ENCODE data around the gene CXCL11.
"Not testable (repeated sequence)": the region's sequence is repeated elsewhere in the genome, so short reads cannot be mapped to it uniquely, and the experiment has no call there.

CXCL11 gene

GRCh38 chr4:76059750-76060149 lies 23.9 kb upstream of the CXCL11 start:
- Histone ChIP-seq H3K27me3 (ENCODE audit: control insufficient read depth, insufficient read depth, low read length) (peaks cover 3% of the 10 kb centered on the region), H3K4me1 (ENCODE audit: control insufficient read depth, insufficient read depth, low read length) (no peaks in the 10 kb centered on the region), H3K36me3 (ENCODE audit: control insufficient read depth, insufficient read depth, low read length) (no peaks in the 10 kb centered on the region), H3K4me3 (ENCODE audit: low read length) (no peak overlapping the region), H3K27ac (ENCODE audit: low read depth, low read length) (no peak overlapping the region), H3K9ac (ENCODE audit: low read length) (no peak overlapping the region)

GRCh38 chr4:76058888-76059426 lies 23.1 kb upstream of the CXCL11 start:
- no peaks in the 10 kb centered on the region for H3K4me1 ChIP-seq (ENCODE audit: control insufficient read depth, insufficient read depth, low read length)
- H3K4me3 ChIP-seq (ENCODE audit: low read length), result no peak overlapping the region
- H3K27me3 ChIP-seq (ENCODE audit: control insufficient read depth, insufficient read depth, low read length), result peaks cover 3% of the 10 kb centered on the region
- no peak overlapping the region for H3K9ac ChIP-seq (ENCODE audit: low read length)
- no peaks in the 10 kb centered on the region for H3K36me3 ChIP-seq (ENCODE audit: control insufficient read depth, insufficient read depth, low read length)
- no peak overlapping the region for H3K27ac ChIP-seq (ENCODE audit: low read depth, low read length)

- peaks cover 3% of the 10 kb centered on the region for H3K27me3 ChIP-seq (ENCODE audit: control insufficient read depth, insufficient read depth, low read length)
- H3K4me1 ChIP-seq (ENCODE audit: control insufficient read depth, insufficient read depth, low read length), result no peaks in the 10 kb centered on the region
- H3K36me3 ChIP-seq (ENCODE audit: control insufficient read depth, insufficient read depth, low read length), result no peaks in the 10 kb centered on the region
- no peak overlapping the region for H3K9ac ChIP-seq (ENCODE audit: low read length)
- no peak overlapping the region for H3K4me3 ChIP-seq (ENCODE audit: low read length)
- H3K27ac ChIP-seq (ENCODE audit: low read depth, low read length), result no peak overlapping the region
Measured at GRCh38 chr4:76058302-76058701, 22.4 kb upstream of the CXCL11 start.

DNA sequence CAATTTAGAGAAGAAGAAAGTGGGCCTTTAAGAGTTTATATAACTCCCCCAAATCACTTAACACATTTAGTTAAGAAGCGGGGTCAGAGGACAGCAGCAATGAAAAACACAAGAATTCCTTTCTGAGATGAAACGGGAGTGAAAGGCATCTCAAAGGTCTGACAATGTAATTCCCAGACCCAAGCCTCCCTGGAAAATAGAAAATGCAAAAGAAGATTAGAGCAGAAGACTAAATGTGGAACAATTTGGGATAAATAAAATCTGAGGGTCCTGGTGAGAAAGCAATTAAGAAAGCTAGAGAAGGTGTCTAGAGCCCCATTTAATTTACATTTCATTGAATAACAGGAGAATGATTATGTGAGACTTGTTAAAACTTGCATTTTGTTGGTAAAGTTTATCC lies 19.6 kb upstream of the CXCL11 start:
- Histone ChIP-seq H3K36me3 (ENCODE audit: control insufficient read depth, insufficient read depth, low read length) (no peaks in the 10 kb centered on the region), H3K27ac (ENCODE audit: low read depth, low read length) (no peak overlapping the region), H3K4me1 (ENCODE audit: control insufficient read depth, insufficient read depth, low read length) (no peaks in the 10 kb centered on the region), H3K27me3 (ENCODE audit: control insufficient read depth, insufficient read depth, low read length) (peaks cover 3% of the 10 kb centered on the region), H3K4me3 (ENCODE audit: low read length) (no peak overlapping the region), H3K9ac (ENCODE audit: low read length) (no peak overlapping the region)

- Histone ChIP-seq H3K27me3 (ENCODE audit: control insufficient read depth, insufficient read depth, low read length) (peaks cover 3% of the 10 kb centered on the region), H3K36me3 (ENCODE audit: control insufficient read depth, insufficient read depth, low read length) (no peaks in the 10 kb centered on the region), H3K4me3 (ENCODE audit: low read length) (no peak overlapping the region), H3K9ac (ENCODE audit: low read length) (no peak overlapping the region), H3K4me1 (ENCODE audit: control insufficient read depth, insufficient read depth, low read length) (no peaks in the 10 kb centered on the region), H3K27ac (ENCODE audit: low read depth, low read length) (no peak overlapping the region)
Measured at GRCh38 chr4:76055016-76055415, 19.1 kb upstream of the CXCL11 start.

- Histone ChIP-seq H3K27me3 (ENCODE audit: control insufficient read depth, insufficient read depth, low read length) (peaks cover 3% of the 10 kb centered on the region), H3K36me3 (ENCODE audit: control insufficient read depth, insufficient read depth, low read length) (no peaks in the 10 kb centered on the region), H3K4me3 (ENCODE audit: low read length) (no peak overlapping the region), H3K4me1 (ENCODE audit: control insufficient read depth, insufficient read depth, low read length) (no peaks in the 10 kb centered on the region), H3K27ac (ENCODE audit: low read depth, low read length) (no peak overlapping the region), H3K9ac (ENCODE audit: low read length) (no peak overlapping the region)
Measured at GRCh38 chr4:76053730-76054129, 17.9 kb upstream of the CXCL11 start.

GRCh38 chr4:76050560-76051050 lies 14.7 kb upstream of the CXCL11 start:
- H3K27ac ChIP-seq (ENCODE audit: low read depth, low read length); H3K27me3 ChIP-seq (ENCODE audit: control insufficient read depth, insufficient read depth, low read length); H3K36me3 ChIP-seq (ENCODE audit: control insufficient read depth, insufficient read depth, low read length); H3K4me3 ChIP-seq (ENCODE audit: low read length); H3K4me1 ChIP-seq (ENCODE audit: control insufficient read depth, insufficient read depth, low read length); H3K9ac ChIP-seq (ENCODE audit: low read length): not testable (repeated sequence)

DNA sequence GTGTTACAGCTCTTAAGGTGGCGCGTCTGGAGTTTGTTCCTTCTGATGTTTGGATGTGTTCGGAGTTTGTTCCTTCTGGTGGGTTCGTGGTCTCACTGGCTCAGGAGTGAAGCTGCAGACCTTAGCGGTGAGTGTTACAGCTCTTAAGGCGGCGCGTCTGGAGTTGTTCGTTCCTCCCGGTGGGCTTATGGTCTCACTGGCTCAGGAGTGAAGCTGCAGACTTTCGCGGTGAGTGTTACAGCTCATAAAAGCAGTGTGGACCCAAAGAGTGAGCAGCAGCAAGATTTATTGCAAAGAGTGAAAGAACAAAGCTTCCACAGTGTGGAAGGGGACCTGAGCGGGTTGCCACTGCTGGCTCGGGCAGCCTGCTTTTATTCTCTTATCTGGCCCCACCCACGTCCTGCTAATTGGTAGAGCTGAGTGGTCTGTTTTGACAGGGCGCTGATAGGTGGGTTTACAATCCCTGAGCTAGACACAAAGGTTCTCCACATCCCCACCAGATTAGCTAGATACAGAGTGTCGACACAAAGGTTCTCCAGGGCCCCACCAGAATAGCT lies 14.1 kb upstream of the CXCL11 start:
- H3K4me1 ChIP-seq (ENCODE audit: control insufficient read depth, insufficient read depth, low read length); H3K27ac ChIP-seq (ENCODE audit: low read depth, low read length); H3K9ac ChIP-seq (ENCODE audit: low read length); H3K36me3 ChIP-seq (ENCODE audit: control insufficient read depth, insufficient read depth, low read length); H3K27me3 ChIP-seq (ENCODE audit: control insufficient read depth, insufficient read depth, low read length); H3K4me3 ChIP-seq (ENCODE audit: low read length): not testable (repeated sequence)

DNA sequence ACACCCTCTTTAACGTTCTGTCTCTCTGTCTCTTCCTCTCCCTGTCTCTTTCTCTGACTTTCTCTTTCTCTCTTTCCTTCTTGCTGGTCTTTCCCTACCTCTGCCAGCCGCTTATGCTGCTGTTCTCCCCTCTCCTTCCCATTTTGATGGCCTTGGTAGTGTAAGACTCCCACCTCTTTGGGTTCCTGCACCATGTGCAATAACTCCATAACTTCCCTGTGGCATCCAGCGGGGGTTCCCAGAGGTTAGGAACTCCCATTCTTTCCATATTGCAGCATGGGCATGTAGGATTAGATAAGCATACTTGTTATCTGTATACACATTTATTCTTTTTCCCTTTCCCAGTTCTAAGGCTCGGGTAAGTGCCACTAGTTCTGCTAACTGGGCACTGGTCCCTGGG lies 8.8 kb upstream of the CXCL11 start:
- H3K4me3 ChIP-seq (ENCODE audit: low read length); H3K27me3 ChIP-seq (ENCODE audit: control insufficient read depth, insufficient read depth, low read length); H3K9ac ChIP-seq (ENCODE audit: low read length); H3K36me3 ChIP-seq (ENCODE audit: control insufficient read depth, insufficient read depth, low read length); H3K27ac ChIP-seq (ENCODE audit: low read depth, low read length); H3K4me1 ChIP-seq (ENCODE audit: control insufficient read depth, insufficient read depth, low read length): not testable (repeated sequence)

DNA sequence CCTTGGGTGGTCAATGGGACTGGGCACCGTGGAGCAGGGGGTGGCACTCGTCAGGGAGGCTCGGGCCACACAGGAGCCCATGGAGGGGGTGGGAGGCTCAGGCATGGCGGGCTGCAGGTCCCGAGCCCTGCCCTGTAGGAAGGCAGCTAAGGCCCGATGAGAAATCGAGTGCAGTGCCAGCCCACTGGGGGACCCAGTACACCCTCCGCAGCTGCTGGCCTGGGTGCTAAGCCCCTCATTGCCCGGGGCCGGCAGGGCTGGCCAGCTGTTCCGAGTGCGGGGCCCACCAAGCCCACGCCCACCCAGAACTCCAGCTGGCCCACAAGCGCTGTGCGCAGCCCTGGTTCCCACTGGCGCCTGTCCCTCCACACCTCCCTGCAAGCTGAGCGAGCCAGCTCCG lies 7.4 kb upstream of the CXCL11 start:
- not testable (repeated sequence) for H3K36me3 ChIP-seq (ENCODE audit: control insufficient read depth, insufficient read depth, low read length); H3K27ac ChIP-seq (ENCODE audit: low read depth, low read length); H3K9ac ChIP-seq (ENCODE audit: low read length); H3K4me1 ChIP-seq (ENCODE audit: control insufficient read depth, insufficient read depth, low read length); H3K27me3 ChIP-seq (ENCODE audit: control insufficient read depth, insufficient read depth, low read length); H3K4me3 ChIP-seq (ENCODE audit: low read length)

DNA sequence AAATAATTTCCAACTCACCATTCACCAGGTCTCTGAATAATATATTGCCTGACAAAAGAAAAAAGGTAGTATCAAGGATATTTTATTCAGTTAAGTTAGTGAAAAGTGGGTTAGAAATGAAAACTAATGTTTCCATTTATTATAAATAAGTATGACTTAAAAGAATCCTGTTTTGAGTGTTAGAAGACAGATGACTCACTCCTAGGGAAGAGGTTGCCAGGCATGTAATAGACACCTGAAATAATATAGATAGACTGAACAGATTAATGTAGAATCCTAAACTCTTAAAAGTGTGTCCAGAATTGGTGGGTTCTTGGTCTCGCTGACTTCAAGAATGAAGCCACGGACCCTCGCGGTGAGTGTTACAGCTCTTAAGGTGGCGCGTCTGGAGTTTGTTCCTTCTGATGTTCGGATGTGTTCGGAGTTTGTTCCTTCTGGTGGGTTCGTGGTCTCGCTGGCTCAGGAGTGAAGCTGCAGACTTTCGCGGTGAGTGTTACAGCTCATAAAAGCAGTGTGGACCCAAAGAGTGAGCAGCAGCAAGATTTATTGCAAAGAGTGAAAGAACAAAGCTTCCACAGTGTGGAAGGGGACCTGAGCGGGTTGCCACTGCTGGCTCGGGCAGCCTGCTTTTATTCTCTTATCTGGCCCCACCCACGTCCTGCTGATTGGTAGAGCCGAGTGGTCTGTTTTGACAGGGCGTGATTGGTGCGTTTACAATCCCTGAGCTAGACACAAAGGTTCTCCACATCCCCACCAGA lies 6.5 kb upstream of the CXCL11 start:
- H3K9ac ChIP-seq (ENCODE audit: low read length); H3K4me3 ChIP-seq (ENCODE audit: low read length); H3K36me3 ChIP-seq (ENCODE audit: control insufficient read depth, insufficient read depth, low read length); H3K4me1 ChIP-seq (ENCODE audit: control insufficient read depth, insufficient read depth, low read length); H3K27me3 ChIP-seq (ENCODE audit: control insufficient read depth, insufficient read depth, low read length); H3K27ac ChIP-seq (ENCODE audit: low read depth, low read length): not testable (repeated sequence)

DNA sequence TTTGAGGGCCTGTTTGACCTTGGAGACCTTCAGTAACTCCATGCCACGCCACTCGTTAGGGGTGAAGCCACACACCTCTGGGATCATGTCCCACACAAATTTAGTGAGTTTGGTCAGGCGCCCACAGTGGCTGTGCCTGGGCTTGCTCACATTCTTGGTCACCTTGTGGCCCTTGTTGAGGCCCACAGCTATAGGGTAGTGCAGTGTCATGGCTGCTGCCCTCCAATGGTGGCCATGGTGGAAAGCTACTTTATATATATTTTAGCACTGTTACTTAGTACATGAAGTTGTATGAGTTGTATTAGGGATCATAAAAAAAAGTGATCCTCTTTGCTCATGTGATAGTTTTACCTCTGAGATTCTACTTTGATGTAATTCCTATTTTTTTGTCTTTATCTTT lies 985 bp upstream of the CXCL11 start:
- Histone ChIP-seq H3K4me3 (ENCODE audit: low read length) (no peak overlapping the region), H3K27me3 (ENCODE audit: control insufficient read depth, insufficient read depth, low read length) (no peaks in the 10 kb centered on the region), H3K36me3 (ENCODE audit: control insufficient read depth, insufficient read depth, low read length) (no peaks in the 10 kb centered on the region), H3K9ac (ENCODE audit: low read length) (no peak overlapping the region), H3K4me1 (ENCODE audit: control insufficient read depth, insufficient read depth, low read length) (no peaks in the 10 kb centered on the region), H3K27ac (ENCODE audit: low read depth, low read length) (no peak overlapping the region)

DNA sequence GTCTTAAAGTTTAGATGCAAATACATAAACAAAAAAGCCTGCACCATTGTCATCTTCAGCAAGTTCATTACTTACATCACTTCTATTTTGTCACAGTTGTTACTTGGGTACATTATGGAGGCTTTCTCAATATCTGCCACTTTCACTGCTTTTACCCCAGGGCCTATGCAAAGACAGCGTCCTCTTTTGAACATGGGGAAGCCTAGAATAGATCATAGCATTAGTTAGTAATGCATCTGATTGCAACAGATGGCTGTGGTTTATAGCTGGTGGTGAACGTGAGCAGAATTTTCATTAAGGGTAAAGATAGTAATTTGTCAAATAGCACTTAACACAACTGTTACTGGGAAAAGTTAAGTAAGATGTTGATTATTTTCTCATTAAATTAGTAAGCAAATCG lies 729 bp downstream of the CXCL11 start:
- Histone ChIP-seq H3K27me3 (ENCODE audit: control insufficient read depth, insufficient read depth, low read length) (no peaks in the 10 kb centered on the region), H3K4me1 (ENCODE audit: control insufficient read depth, insufficient read depth, low read length) (no peaks in the 10 kb centered on the region), H3K9ac (ENCODE audit: low read length) (no peak overlapping the region), H3K27ac (ENCODE audit: low read depth, low read length) (no peak overlapping the region), H3K36me3 (ENCODE audit: control insufficient read depth, insufficient read depth, low read length) (no peaks in the 10 kb centered on the region), H3K4me3 (ENCODE audit: low read length) (no peak overlapping the region)

Measured in rectal smooth muscle tissue (tissue), 1 donor.